ENCODE measurements around the gene ATG16L2. TPM values are rescaled to one million over a fixed set of nuclear protein-coding genes. Genes with fewer than 3 reads are reported as not detected.

The ATG16L2 gene
- total RNA-seq, 1 experiment from 2014 or later: 22.2 TPM

DNA sequence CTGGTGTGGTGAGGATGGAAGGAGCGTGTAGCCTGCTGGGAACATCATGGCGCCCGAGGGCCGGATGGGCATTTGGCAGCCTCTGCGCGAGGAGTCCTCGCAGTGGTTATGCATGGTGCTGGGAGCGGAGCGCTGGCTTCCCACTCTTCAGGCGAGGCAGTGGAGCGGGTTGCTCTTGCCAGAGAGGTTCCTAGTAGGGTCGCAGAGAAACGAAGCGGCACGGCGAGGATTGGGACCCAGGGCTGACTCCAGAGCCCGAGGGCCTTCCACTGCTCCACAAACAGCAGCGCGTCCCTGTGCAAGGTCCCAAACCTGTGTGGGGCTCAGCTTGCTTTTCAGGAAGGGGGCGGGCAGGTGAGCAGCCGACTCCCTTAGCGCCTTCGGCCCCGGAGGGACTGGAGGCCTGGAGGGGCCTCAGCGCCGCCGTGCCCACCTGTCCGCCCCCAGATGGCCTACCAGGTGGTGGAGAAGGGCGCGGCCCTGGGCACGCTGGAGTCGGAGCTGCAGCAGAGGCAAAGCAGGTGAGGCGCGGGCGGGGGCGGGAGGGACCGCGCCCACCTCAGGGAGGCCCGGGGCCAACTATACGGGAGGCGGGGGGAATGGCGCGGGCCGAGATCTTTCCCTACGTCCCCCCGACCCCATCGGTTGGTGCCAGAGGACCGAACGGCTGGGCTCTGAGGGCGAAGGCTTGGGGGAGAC lies 7.2 kb downstream of the ATG16L2 start:
- peak; percentile 13 for ATAC-seq
- H3K27me3 Mint-ChIP-seq (ENCODE audit: low read depth): peaks cover 36% of the 10 kb centered on the region
- no peak for DNase-seq (ENCODE audit: low spot score)
- peak overlapping the region; percentile 58 for H3K4me3 Mint-ChIP-seq
- no peaks in the 10 kb centered on the region; the same call in 1 of the 2 replicates for H3K36me3 Mint-ChIP-seq
- TF ChIP-seq, protein P1, sequence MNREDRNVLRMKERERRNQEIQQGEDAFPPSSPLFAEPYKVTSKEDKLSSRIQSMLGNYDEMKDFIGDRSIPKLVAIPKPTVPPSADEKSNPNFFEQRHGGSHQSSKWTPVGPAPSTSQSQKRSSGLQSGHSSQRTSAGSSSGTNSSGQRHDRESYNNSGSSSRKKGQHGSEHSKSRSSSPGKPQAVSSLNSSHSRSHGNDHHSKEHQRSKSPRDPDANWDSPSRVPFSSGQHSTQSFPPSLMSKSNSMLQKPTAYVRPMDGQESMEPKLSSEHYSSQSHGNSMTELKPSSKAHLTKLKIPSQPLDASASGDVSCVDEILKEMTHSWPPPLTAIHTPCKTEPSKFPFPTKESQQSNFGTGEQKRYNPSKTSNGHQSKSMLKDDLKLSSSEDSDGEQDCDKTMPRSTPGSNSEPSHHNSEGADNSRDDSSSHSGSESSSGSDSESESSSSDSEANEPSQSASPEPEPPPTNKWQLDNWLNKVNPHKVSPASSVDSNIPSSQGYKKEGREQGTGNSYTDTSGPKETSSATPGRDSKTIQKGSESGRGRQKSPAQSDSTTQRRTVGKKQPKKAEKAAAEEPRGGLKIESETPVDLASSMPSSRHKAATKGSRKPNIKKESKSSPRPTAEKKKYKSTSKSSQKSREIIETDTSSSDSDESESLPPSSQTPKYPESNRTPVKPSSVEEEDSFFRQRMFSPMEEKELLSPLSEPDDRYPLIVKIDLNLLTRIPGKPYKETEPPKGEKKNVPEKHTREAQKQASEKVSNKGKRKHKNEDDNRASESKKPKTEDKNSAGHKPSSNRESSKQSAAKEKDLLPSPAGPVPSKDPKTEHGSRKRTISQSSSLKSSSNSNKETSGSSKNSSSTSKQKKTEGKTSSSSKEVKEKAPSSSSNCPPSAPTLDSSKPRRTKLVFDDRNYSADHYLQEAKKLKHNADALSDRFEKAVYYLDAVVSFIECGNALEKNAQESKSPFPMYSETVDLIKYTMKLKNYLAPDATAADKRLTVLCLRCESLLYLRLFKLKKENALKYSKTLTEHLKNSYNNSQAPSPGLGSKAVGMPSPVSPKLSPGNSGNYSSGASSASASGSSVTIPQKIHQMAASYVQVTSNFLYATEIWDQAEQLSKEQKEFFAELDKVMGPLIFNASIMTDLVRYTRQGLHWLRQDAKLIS (CRISPR knock-in tag; IDR thresholded peaks at IDR 0.05; ENCODE audit: borderline replicate concordance): no peak
- TF ChIP-seq ZNF416 (CRISPR knock-in tag; IDR thresholded peaks at IDR 0.05) (no peak), ZNF138 (CRISPR knock-in tag; conservative IDR thresholded peaks at IDR 0.05) (no peak), CREB1 (CRISPR knock-in tag; IDR thresholded peaks at IDR 0.05) (no peak), NR3C1 (CRISPR knock-in tag; conservative IDR thresholded peaks at IDR 0.05; ENCODE audit: low read depth) (no peak), MYBL2 (CRISPR knock-in tag; IDR thresholded peaks at IDR 0.05) (no peak)
- TF ChIP-seq, protein P2, sequence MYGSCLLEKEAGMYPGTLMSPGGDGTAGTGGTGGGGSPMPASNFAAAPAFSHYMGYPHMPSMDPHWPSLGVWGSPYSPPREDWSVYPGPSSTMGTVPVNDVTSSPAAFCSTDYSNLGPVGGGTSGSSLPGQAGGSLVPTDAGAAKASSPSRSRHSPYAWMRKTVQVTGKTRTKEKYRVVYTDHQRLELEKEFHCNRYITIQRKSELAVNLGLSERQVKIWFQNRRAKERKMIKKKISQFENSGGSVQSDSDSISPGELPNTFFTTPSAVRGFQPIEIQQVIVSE (CRISPR knock-in tag; IDR thresholded peaks at IDR 0.05; ENCODE audit: borderline replicate concordance): no peak
- no peak overlapping the region for H3K27ac Mint-ChIP-seq
- CTCF ChIA-PET: interaction anchor here (1.0 to 3.1 kb wide), 9 partner anchors 8 to 486 kb away, joined by 3 to 22 read pairs (median 6); partner anchors contain the start of genes FCHSD2 and STARD10
- no peaks in the 10 kb centered on the region for H3K9me3 Mint-ChIP-seq
- POLR2A ChIA-PET: no interaction called here
- H3K4me1 Mint-ChIP-seq: peaks cover 17% of the 10 kb centered on the region

DNA sequence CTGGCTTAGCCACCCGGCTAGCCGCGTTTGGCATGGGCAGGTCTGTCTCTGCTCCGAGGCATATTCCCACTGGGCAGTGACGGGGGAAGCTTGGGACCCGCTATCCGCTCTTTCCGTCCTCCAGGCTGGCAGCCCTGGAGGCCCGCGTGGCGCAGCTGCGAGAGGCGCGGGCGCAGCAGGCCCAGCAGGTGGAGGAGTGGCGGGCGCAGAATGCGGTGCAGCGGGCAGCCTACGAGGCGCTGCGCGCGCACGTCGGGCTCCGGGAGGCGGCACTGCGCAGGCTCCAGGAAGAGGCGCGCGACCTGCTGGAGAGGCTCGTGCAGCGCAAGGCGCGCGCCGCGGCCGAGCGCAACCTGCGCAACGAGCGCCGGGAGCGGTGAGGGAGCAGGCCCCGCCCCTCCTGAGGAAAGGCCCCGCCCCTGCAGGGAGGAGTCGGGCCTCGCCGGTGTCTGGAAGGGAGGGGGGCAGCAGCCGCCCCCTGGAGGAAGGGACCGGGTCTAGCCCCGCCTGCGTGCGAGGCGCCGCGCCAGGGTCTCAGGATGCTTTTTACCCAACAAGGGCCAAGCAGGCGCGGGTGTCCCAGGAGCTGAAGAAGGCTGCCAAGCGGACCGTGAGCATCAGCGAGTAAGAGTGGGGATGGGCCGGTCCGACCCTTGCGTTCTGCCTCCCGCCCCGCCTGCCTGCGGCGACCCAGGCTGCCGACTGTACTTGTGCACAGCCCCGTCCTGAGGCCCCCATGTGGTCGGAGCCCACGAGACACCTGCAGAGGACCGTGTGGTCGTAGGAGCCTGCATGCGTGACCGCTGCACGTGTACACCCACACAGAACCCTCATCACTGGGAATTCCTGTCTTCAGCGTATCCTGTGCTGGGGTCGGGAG lies 7.9 kb downstream of the ATG16L2 start:
- ChIA-PET POLR2A (no interaction called here), CTCF (interaction anchor here (0.6 to 3.1 kb wide), 12 partner anchors 9 to 485 kb away, joined by 3 to 22 read pairs (median 5); partner anchors contain the start of genes FCHSD2 and STARD10)
- Mint-ChIP-seq H3K9me3 (no peaks in the 10 kb centered on the region), H3K27ac (no peak overlapping the region), H3K27me3 (ENCODE audit: low read depth) (peaks cover 36% of the 10 kb centered on the region), H3K4me3 (peak overlapping the region; percentile 61), H3K36me3 (no peaks in the 10 kb centered on the region; the same call in 1 of the 2 replicates), H3K4me1 (peaks cover 17% of the 10 kb centered on the region)
- ATAC-seq (peak; percentile 84), DNase-seq (ENCODE audit: low spot score) (peak; percentile 96)
- TF ChIP-seq NR1H2 (CRISPR knock-in tag; IDR thresholded peaks at IDR 0.05) (no peak), RORB (CRISPR knock-in tag; IDR thresholded peaks at IDR 0.05) (no peak), SP1 (CRISPR knock-in tag; conservative IDR thresholded peaks at IDR 0.05) (peak; percentile 95), FOXJ3 (CRISPR knock-in tag; IDR thresholded peaks at IDR 0.05; ENCODE audit: borderline replicate concordance) (no peak), GABPB1 (CRISPR knock-in tag; IDR thresholded peaks at IDR 0.05) (0 out of 2 replicates have a peak, but pooled peaks have one; percentile 6), ZNF263 (CRISPR knock-in tag; IDR thresholded peaks at IDR 0.05; ENCODE audit: low read depth) (peak; percentile 60; the same call in 1 of the 2 replicates), RELA (CRISPR knock-in tag; IDR thresholded peaks at IDR 0.05; ENCODE audit: borderline replicate concordance) (no peak), ZNF416 (CRISPR knock-in tag; IDR thresholded peaks at IDR 0.05) (no peak)
- TF ChIP-seq, protein P3, sequence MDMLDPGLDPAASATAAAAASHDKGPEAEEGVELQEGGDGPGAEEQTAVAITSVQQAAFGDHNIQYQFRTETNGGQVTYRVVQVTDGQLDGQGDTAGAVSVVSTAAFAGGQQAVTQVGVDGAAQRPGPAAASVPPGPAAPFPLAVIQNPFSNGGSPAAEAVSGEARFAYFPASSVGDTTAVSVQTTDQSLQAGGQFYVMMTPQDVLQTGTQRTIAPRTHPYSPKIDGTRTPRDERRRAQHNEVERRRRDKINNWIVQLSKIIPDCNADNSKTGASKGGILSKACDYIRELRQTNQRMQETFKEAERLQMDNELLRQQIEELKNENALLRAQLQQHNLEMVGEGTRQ (CRISPR knock-in tag; IDR thresholded peaks at IDR 0.05): peak; percentile 33; the same call in 1 of the 2 replicates
- TF ChIP-seq, protein P4, sequence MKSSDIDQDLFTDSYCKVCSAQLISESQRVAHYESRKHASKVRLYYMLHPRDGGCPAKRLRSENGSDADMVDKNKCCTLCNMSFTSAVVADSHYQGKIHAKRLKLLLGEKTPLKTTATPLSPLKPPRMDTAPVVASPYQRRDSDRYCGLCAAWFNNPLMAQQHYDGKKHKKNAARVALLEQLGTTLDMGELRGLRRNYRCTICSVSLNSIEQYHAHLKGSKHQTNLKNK (CRISPR knock-in tag; IDR thresholded peaks at IDR 0.05): no peak
- TF ChIP-seq, protein P5, sequence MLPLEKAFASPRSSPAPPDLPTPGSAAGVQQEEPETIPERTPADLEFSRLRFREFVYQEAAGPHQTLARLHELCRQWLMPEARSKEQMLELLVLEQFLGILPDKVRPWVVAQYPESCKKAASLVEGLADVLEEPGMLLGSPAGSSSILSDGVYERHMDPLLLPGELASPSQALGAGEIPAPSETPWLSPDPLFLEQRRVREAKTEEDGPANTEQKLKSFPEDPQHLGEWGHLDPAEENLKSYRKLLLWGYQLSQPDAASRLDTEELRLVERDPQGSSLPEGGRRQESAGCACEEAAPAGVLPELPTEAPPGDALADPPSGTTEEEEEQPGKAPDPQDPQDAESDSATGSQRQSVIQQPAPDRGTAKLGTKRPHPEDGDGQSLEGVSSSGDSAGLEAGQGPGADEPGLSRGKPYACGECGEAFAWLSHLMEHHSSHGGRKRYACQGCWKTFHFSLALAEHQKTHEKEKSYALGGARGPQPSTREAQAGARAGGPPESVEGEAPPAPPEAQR (CRISPR knock-in tag; IDR thresholded peaks at IDR 0.05): no peak
- TF ChIP-seq, protein P6, sequence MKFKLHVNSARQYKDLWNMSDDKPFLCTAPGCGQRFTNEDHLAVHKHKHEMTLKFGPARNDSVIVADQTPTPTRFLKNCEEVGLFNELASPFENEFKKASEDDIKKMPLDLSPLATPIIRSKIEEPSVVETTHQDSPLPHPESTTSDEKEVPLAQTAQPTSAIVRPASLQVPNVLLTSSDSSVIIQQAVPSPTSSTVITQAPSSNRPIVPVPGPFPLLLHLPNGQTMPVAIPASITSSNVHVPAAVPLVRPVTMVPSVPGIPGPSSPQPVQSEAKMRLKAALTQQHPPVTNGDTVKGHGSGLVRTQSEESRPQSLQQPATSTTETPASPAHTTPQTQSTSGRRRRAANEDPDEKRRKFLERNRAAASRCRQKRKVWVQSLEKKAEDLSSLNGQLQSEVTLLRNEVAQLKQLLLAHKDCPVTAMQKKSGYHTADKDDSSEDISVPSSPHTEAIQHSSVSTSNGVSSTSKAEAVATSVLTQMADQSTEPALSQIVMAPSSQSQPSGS (CRISPR knock-in tag; IDR thresholded peaks at IDR 0.05; ENCODE audit: borderline replicate concordance, low read depth): no peak
- TF ChIP-seq, protein P7, sequence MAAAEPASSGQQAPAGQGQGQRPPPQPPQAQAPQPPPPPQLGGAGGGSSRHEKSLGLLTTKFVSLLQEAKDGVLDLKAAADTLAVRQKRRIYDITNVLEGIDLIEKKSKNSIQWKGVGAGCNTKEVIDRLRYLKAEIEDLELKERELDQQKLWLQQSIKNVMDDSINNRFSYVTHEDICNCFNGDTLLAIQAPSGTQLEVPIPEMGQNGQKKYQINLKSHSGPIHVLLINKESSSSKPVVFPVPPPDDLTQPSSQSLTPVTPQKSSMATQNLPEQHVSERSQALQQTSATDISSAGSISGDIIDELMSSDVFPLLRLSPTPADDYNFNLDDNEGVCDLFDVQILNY (CRISPR knock-in tag; IDR thresholded peaks at IDR 0.05): peak; percentile 89
- TF ChIP-seq, protein P8, sequence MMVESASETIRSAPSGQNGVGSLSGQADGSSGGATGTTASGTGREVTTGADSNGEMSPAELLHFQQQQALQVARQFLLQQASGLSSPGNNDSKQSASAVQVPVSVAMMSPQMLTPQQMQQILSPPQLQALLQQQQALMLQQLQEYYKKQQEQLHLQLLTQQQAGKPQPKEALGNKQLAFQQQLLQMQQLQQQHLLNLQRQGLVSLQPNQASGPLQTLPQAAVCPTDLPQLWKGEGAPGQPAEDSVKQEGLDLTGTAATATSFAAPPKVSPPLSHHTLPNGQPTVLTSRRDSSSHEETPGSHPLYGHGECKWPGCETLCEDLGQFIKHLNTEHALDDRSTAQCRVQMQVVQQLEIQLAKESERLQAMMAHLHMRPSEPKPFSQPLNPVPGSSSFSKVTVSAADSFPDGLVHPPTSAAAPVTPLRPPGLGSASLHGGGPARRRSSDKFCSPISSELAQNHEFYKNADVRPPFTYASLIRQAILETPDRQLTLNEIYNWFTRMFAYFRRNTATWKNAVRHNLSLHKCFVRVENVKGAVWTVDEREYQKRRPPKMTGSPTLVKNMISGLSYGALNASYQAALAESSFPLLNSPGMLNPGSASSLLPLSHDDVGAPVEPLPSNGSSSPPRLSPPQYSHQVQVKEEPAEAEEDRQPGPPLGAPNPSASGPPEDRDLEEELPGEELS (CRISPR knock-in tag; IDR thresholded peaks at IDR 0.05): peak; percentile 92
